Cardiac muscle cell (in vitro differentiated cells and primary cell): Measurements from ENCODE around the gene F10. TPM values are rescaled to one million over a fixed set of nuclear protein-coding genes. Genes with fewer than 3 reads are reported as not detected.

Experiments
- DNase-seq, 2 donors: peaks; one replicate each; pipeline versions ENCODE4 v3.0.0 to v3.0.0-alpha.2; 2010 to 2017; ENCODE audit warnings: low read depth in 1 of 2, low spot score in 1 of 2
- H3K27ac ChIP-seq: fragments of 200-600 bp; sonication (generic); 2 replicates; pipeline ENCODE4 v1.5.1; 2016
- H3K27me3 ChIP-seq: fragments of 200-600 bp; sonication (generic); 2 replicates; pipeline ENCODE4 v1.6.0; 2016; ENCODE audit warnings: control low read depth
- H3K36me3 ChIP-seq: fragments of 200-600 bp; sonication (generic); 2 replicates; pipeline ENCODE4 v1.5.1; 2016; ENCODE audit warnings: control low read depth
- H3K4me1 ChIP-seq: fragments of 200-600 bp; sonication (generic); 2 replicates; pipeline ENCODE4 v1.8.1; 2017; ENCODE audit warnings: low read depth, mild to moderate bottlenecking, mixed run types
- H3K4me3 ChIP-seq: fragments of 200-600 bp; sonication (generic); 2 replicates; pipeline ENCODE4 v1.5.1; 2016; ENCODE audit warnings: mild to moderate bottlenecking
- H3K9me3 ChIP-seq: fragments of 200-600 bp; sonication (generic); 2 replicates; pipeline ENCODE4 v1.5.1; 2017; ENCODE audit warnings: low read depth, mild to moderate bottlenecking, control low read depth
- polyA plus RNA-seq: library from polyadenylated mRNA; unstranded; fragments of >200 nt; fragmentation: Nextera tagmentation; extraction: Ambion mirVana; gene quantifications from 2 replicates; pipeline ENCODE4 v1.2.1, GENCODE V29; 2016
- total RNA-seq: library from RNA; depleted of rRNA; stranded (reverse); fragments of >200 nt; gene quantifications from 2 replicates; pipeline ENCODE4 v1.2.3, GENCODE V29; 2016
- TF ChIP-seq, protein P1 (sequence below): IDR thresholded peaks from 2 replicates; pipeline ENCODE4 v1.5.1; 2012; ENCODE audit warnings: low read depth, mild to moderate bottlenecking, low read length

The F10 gene
- total and polyA plus RNA-seq, 2 experiments from 2014 or later: 4.0 to 6.6 TPM

- no peaks in the 10 kb centered on the region for H3K36me3 ChIP-seq
- no peaks in the 10 kb centered on the region for H3K4me1 ChIP-seq
- H3K4me3 ChIP-seq: no peak overlapping the region
- H3K27me3 ChIP-seq: peaks cover 95% of the 10 kb centered on the region
- H3K27ac ChIP-seq: no peak overlapping the region
- H3K9me3 ChIP-seq: no peaks in the 10 kb centered on the region
- DNase-seq: no peak
- TF ChIP-seq, protein P1, sequence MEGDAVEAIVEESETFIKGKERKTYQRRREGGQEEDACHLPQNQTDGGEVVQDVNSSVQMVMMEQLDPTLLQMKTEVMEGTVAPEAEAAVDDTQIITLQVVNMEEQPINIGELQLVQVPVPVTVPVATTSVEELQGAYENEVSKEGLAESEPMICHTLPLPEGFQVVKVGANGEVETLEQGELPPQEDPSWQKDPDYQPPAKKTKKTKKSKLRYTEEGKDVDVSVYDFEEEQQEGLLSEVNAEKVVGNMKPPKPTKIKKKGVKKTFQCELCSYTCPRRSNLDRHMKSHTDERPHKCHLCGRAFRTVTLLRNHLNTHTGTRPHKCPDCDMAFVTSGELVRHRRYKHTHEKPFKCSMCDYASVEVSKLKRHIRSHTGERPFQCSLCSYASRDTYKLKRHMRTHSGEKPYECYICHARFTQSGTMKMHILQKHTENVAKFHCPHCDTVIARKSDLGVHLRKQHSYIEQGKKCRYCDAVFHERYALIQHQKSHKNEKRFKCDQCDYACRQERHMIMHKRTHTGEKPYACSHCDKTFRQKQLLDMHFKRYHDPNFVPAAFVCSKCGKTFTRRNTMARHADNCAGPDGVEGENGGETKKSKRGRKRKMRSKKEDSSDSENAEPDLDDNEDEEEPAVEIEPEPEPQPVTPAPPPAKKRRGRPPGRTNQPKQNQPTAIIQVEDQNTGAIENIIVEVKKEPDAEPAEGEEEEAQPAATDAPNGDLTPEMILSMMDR: no peak
Observed at GRCh38 chr13:113116871-113117271, 5.7 kb upstream of the F10 start.

DNA sequence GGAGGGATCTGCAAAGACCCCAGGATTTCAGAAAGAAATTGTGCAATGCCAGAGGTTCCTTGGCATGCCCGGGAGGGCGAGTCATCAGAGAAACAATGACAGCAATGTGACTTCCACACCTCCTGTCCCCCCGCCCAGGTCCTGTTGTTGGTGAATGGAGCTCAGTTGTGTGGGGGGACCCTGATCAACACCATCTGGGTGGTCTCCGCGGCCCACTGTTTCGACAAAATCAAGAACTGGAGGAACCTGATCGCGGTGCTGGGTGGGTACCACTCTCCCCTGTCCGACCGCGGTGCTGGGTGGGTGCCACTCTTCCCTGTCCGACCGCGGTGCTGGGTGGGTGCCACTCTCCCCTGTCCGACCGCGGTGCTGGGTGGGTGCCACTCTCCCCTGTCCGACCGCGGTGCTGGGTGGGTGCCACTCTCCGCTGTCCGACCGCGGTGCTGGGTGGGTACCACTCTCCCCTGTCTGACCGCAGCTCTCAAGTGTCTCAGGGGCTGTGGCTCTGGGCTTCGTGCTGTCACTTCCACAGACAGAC is 5.2 kb upstream of the F10 start:
- peaks cover 90% of the 10 kb centered on the region for H3K27me3 ChIP-seq
- TF ChIP-seq, protein P1: no peak
- DNase-seq: no peak
- no peaks in the 10 kb centered on the region for H3K9me3 ChIP-seq
- H3K27ac ChIP-seq: no peak overlapping the region
- peaks cover 2% of the 10 kb centered on the region for H3K4me1 ChIP-seq
- no peak overlapping the region for H3K4me3 ChIP-seq
- no peaks in the 10 kb centered on the region for H3K36me3 ChIP-seq

- no peak overlapping the region for H3K27ac ChIP-seq
- no peak for DNase-seq
- H3K4me1 ChIP-seq: peaks cover 7% of the 10 kb centered on the region
- H3K36me3 ChIP-seq: no peaks in the 10 kb centered on the region
- TF ChIP-seq, protein P1: no peak
- H3K27me3 ChIP-seq: peaks cover 85% of the 10 kb centered on the region
- H3K4me3 ChIP-seq: no peak overlapping the region
- no peaks in the 10 kb centered on the region for H3K9me3 ChIP-seq
Observed at GRCh38 chr13:113117911-113118260, 4.7 kb upstream of the F10 start.

- no peak for DNase-seq
- Histone ChIP-seq H3K9me3 (no peaks in the 10 kb centered on the region), H3K27me3 (peaks cover 80% of the 10 kb centered on the region), H3K4me3 (no peak overlapping the region), H3K27ac (no peak overlapping the region), H3K36me3 (no peaks in the 10 kb centered on the region), H3K4me1 (peaks cover 8% of the 10 kb centered on the region)
- TF ChIP-seq, protein P1: no peak
Observed at GRCh38 chr13:113118261-113119021, 4.2 kb upstream of the F10 start.

DNA sequence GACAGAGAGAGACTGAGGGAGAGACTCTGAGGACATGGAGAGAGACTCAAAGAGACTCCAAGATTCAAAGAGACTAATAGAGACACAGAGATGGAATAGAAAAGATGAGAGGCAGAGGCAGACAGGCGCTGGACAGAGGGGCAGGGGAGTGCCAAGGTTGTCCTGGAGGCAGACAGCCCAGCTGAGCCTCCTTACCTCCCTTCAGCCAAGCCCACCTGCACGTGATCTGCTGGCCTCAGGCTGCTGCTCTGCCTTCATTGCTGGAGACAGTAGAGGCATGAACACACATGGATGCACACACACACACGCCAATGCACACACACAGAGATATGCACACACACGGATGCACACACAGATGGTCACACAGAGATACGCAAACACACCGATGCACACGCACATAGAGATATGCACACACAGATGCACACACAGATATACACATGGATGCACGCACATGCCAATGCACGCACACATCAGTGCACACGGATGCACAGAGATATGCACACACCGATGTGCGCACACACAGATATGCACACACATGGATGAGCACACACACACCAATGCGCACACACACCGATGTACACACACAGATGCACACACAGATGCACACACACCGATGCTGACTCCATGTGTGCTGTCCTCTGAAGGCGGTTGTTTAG is 3.3 kb upstream of the F10 start:
- no peak for DNase-seq
- Histone ChIP-seq H3K9me3 (no peaks in the 10 kb centered on the region), H3K4me3 (no peak overlapping the region), H3K4me1 (peaks cover 8% of the 10 kb centered on the region), H3K27ac (no peak overlapping the region), H3K36me3 (no peaks in the 10 kb centered on the region), H3K27me3 (peaks cover 72% of the 10 kb centered on the region)
- TF ChIP-seq, protein P1: no peak
